ENCODE results near the gene AIF1L. TPM values are rescaled to one million over a fixed set of nuclear protein-coding genes. Genes with fewer than 3 reads are reported as not detected.

Gene AIF1L
- total RNA-seq, 1 donor from 2014 or later, result 16.3 TPM

GRCh38 chr9:131082774-131083512 is 13.4 kb upstream of the AIF1L start:
- H3K4me1 Mint-ChIP-seq (ENCODE audit: unreplicated experiment), result no peaks in the 10 kb centered on the region
- DNase-seq (ENCODE audit: low spot score), result no peak
- no peaks in the 10 kb centered on the region for H3K9me3 Mint-ChIP-seq (ENCODE audit: unreplicated experiment)
- no peak for TF ChIP-seq CTCF (IDR thresholded peaks at IDR 0.05; ENCODE audit: unreplicated experiment)
- no peak overlapping the region for H3K27ac Mint-ChIP-seq (ENCODE audit: unreplicated experiment)
- H3K4me3 Mint-ChIP-seq (ENCODE audit: unreplicated experiment), result no peak overlapping the region
- no peaks in the 10 kb centered on the region for H3K36me3 Mint-ChIP-seq (ENCODE audit: low read depth, unreplicated experiment)
- H3K27me3 Mint-ChIP-seq (ENCODE audit: unreplicated experiment), result peaks cover 4% of the 10 kb centered on the region

- H3K27ac Mint-ChIP-seq (ENCODE audit: unreplicated experiment), result no peak overlapping the region
- H3K4me3 Mint-ChIP-seq (ENCODE audit: unreplicated experiment), result no peak overlapping the region
- DNase-seq (ENCODE audit: low spot score), result no peak
- no peak for TF ChIP-seq CTCF (IDR thresholded peaks at IDR 0.05; ENCODE audit: unreplicated experiment)
- no peaks in the 10 kb centered on the region for H3K9me3 Mint-ChIP-seq (ENCODE audit: unreplicated experiment)
- H3K4me1 Mint-ChIP-seq (ENCODE audit: unreplicated experiment), result no peaks in the 10 kb centered on the region
- H3K27me3 Mint-ChIP-seq (ENCODE audit: unreplicated experiment), result peaks cover 3% of the 10 kb centered on the region
- H3K36me3 Mint-ChIP-seq (ENCODE audit: low read depth, unreplicated experiment), result peaks cover 3% of the 10 kb centered on the region
Observed at GRCh38 chr9:131084661-131085369, 11.5 kb upstream of the AIF1L start.

- no peak overlapping the region for H3K27ac Mint-ChIP-seq (ENCODE audit: unreplicated experiment)
- no peaks in the 10 kb centered on the region for H3K4me1 Mint-ChIP-seq (ENCODE audit: unreplicated experiment)
- DNase-seq (ENCODE audit: low spot score), result no peak
- H3K4me3 Mint-ChIP-seq (ENCODE audit: unreplicated experiment), result no peak overlapping the region
- peaks cover 3% of the 10 kb centered on the region for H3K27me3 Mint-ChIP-seq (ENCODE audit: unreplicated experiment)
- TF ChIP-seq CTCF (IDR thresholded peaks at IDR 0.05; ENCODE audit: unreplicated experiment), result no peak
- peaks cover 3% of the 10 kb centered on the region for H3K36me3 Mint-ChIP-seq (ENCODE audit: low read depth, unreplicated experiment)
- no peaks in the 10 kb centered on the region for H3K9me3 Mint-ChIP-seq (ENCODE audit: unreplicated experiment)
Observed at GRCh38 chr9:131085370-131086122, 10.8 kb upstream of the AIF1L start.

- H3K27ac Mint-ChIP-seq (ENCODE audit: unreplicated experiment), result no peak overlapping the region
- H3K4me1 Mint-ChIP-seq (ENCODE audit: unreplicated experiment), result no peaks in the 10 kb centered on the region
Observed at GRCh38 chr9:131087354-131087893, 8.9 kb upstream of the AIF1L start.

More at GRCh38 chr9:131087354-131087893, 8.9 kb upstream of the AIF1L start:
- H3K36me3 Mint-ChIP-seq (ENCODE audit: low read depth, unreplicated experiment), result peaks cover 3% of the 10 kb centered on the region
- no peak for TF ChIP-seq CTCF (IDR thresholded peaks at IDR 0.05; ENCODE audit: unreplicated experiment)
- H3K4me3 Mint-ChIP-seq (ENCODE audit: unreplicated experiment), result no peak overlapping the region
- DNase-seq (ENCODE audit: low spot score), result no peak
- H3K27me3 Mint-ChIP-seq (ENCODE audit: unreplicated experiment), result peaks cover 2% of the 10 kb centered on the region
- no peaks in the 10 kb centered on the region for H3K9me3 Mint-ChIP-seq (ENCODE audit: unreplicated experiment)
